ENCODE results near the gene CHD9NB. TPM values are rescaled to one million over a fixed set of nuclear protein-coding genes. Genes with fewer than 3 reads are reported as not detected.

CHD9NB gene
- total RNA-seq, 4 donors from 2014 or later = 1.9 to 3.0 (median 2.1) TPM

GRCh38 chr16:53064081-53064578 is 11.4 kb upstream of the CHD9NB start:
- Histone ChIP-seq H3K27ac (peak overlapping the region in 1 of 4 donors; percentile 16), H3K4me3 (no peak overlapping the region), H3K27me3 (no peaks in the 10 kb centered on the region), H3K9me3 (no peaks in the 10 kb centered on the region), H3K36me3 (peaks cover 0 to 27% (median 0%) of the 10 kb centered on the region in 3 donors), H3K4me1 (peaks cover 4 to 54% (median 15%) of the 10 kb centered on the region in 3 donors)
- intact Hi-C loops (cut with DNase I) = loop anchor here (10.0 kb wide), 2 partner anchors 51 to 441 kb away; partner anchors contain the start of gene AKTIP
- 67 to 100% methylated on average over 1 of the region's 1 CpG for WGBS, 2 donors
- DNase-seq = no peak
- no peak for TF ChIP-seq POLR2A (IDR thresholded peaks at IDR 0.05)
- TF ChIP-seq, protein P1, sequence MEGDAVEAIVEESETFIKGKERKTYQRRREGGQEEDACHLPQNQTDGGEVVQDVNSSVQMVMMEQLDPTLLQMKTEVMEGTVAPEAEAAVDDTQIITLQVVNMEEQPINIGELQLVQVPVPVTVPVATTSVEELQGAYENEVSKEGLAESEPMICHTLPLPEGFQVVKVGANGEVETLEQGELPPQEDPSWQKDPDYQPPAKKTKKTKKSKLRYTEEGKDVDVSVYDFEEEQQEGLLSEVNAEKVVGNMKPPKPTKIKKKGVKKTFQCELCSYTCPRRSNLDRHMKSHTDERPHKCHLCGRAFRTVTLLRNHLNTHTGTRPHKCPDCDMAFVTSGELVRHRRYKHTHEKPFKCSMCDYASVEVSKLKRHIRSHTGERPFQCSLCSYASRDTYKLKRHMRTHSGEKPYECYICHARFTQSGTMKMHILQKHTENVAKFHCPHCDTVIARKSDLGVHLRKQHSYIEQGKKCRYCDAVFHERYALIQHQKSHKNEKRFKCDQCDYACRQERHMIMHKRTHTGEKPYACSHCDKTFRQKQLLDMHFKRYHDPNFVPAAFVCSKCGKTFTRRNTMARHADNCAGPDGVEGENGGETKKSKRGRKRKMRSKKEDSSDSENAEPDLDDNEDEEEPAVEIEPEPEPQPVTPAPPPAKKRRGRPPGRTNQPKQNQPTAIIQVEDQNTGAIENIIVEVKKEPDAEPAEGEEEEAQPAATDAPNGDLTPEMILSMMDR (IDR thresholded peaks at IDR 0.05) = no peak

- Histone ChIP-seq H3K9me3 (no peaks in the 10 kb centered on the region), H3K27ac (peak overlapping the region; percentile 7 to 48 (median 24)), H3K36me3 (peaks cover 0 to 10% (median 0%) of the 10 kb centered on the region in 3 donors), H3K4me3 (no peak overlapping the region), H3K27me3 (no peaks in the 10 kb centered on the region), H3K4me1 (peaks cover 6 to 69% (median 15%) of the 10 kb centered on the region in 3 donors)
- TF ChIP-seq POLR2A (IDR thresholded peaks at IDR 0.05) = no peak
- TF ChIP-seq, protein P1 (IDR thresholded peaks at IDR 0.05) = peak in 1 of 6 experiments; percentile 0
- WGBS, 2 donors = 21 to 26% methylated on average over 2 to 3 of the region's 3 CpGs
- no peak for DNase-seq
- intact Hi-C loops (cut with DNase I) = loop anchor here (10.0 kb wide), 2 partner anchors 53 to 443 kb away; partner anchors contain the start of gene AKTIP
Measured at GRCh38 chr16:53061701-53062159, 9.0 kb upstream of the CHD9NB start.

- H3K27me3 ChIP-seq = no peaks in the 10 kb centered on the region
- 89 to 94% methylated on average over 4 to 5 of the region's 5 CpGs for WGBS, 2 donors
- no peaks in the 10 kb centered on the region for H3K9me3 ChIP-seq
- no peak for TF ChIP-seq POLR2A (IDR thresholded peaks at IDR 0.05)
- TF ChIP-seq, protein P1 (IDR thresholded peaks at IDR 0.05) = no peak
- intact Hi-C loops (cut with DNase I) = loop anchor here (10.0 kb wide), 2 partner anchors 54 to 444 kb away; partner anchors contain the start of gene AKTIP
- no peak for DNase-seq
- peaks cover 0 to 5% (median 0%) of the 10 kb centered on the region in 3 donors for H3K36me3 ChIP-seq
- peak overlapping the region in 3 of 4 donors; percentile 7 to 48 (median 31) for H3K27ac ChIP-seq
- peaks cover 11 to 70% (median 14%) of the 10 kb centered on the region in 3 donors for H3K4me1 ChIP-seq
- H3K4me3 ChIP-seq = no peak overlapping the region
Measured at GRCh38 chr16:53061256-53061655, 8.6 kb upstream of the CHD9NB start.

DNA sequence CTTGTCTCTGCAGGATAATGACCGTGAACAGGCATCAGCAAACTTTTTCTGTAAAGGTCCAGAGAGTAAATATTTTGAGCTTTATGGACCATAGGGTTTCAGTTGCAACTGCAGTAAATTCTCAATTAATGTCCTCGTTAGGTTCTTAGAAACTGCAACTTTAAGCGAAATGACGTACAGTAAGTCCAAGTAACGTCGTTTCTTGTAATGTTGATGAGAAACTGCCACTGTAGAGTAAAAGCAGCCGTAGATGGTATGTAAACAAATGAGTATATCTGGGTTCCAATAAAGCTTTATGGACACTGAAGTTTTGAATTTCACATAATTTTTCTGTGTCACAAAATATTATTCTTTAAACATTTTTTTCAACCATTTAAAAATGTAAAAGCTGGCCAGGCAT is 7.0 kb upstream of the CHD9NB start:
- Histone ChIP-seq H3K9me3 (no peaks in the 10 kb centered on the region), H3K27ac (no peak overlapping the region), H3K27me3 (no peaks in the 10 kb centered on the region), H3K4me3 (no peak overlapping the region), H3K36me3 (no peaks in the 10 kb centered on the region), H3K4me1 (peaks cover 16 to 67% (median 20%) of the 10 kb centered on the region in 3 donors)
- 89 to 91% methylated on average over 7 of the region's 7 CpGs for WGBS, 2 donors
- intact Hi-C loops (cut with DNase I) = loop anchor here (10.0 kb wide), 3 partner anchors 55 to 445 kb away; partner anchors contain the start of gene AKTIP
- no peak for DNase-seq
- TF ChIP-seq POLR2A (IDR thresholded peaks at IDR 0.05) = no peak
- TF ChIP-seq, protein P1 (IDR thresholded peaks at IDR 0.05) = no peak

- H3K4me3 ChIP-seq = no peak overlapping the region
- no peaks in the 10 kb centered on the region for H3K27me3 ChIP-seq
- peak overlapping the region in 1 of 4 donors; percentile 53 for H3K27ac ChIP-seq
- TF ChIP-seq POLR2A (IDR thresholded peaks at IDR 0.05) = no peak
- TF ChIP-seq, protein P1 (IDR thresholded peaks at IDR 0.05) = no peak
- no peak for DNase-seq
- no peaks in the 10 kb centered on the region for H3K9me3 ChIP-seq
- no peaks in the 10 kb centered on the region for H3K36me3 ChIP-seq
- 82 to 89% methylated on average over 5 of the region's 5 CpGs for WGBS, 2 donors
- intact Hi-C loops (cut with DNase I) = loop anchor here (10.0 kb wide), 1 partner anchor 76 kb away; no protein-coding TSS in a partner anchor
- H3K4me1 ChIP-seq = peaks cover 20 to 68% (median 21%) of the 10 kb centered on the region in 3 donors
Measured at GRCh38 chr16:53058882-53059281, 6.2 kb upstream of the CHD9NB start.
